Pulmonary artery endothelial cell (primary cell): ENCODE data around the gene GRM3. TPM values are rescaled to one million over a fixed set of nuclear protein-coding genes. Genes with fewer than 3 reads are reported as not detected.

Experiments
- DNase-seq: peaks from one replicate; pipeline ENCODE4 v3.0.0-alpha.2; 2011; ENCODE audit warnings: low read depth, low spot score
- total RNA-seq: library from RNA; depleted of rRNA; stranded (reverse); fragments of >200 nt; gene quantifications from 2 replicates; pipeline ENCODE4 v1.2.3, GENCODE V29; 2014

Gene GRM3
- total RNA-seq, 1 donor from 2014 or later = not detected

- no peak for DNase-seq
These were observed 257.2 kb downstream of the GRM3 start for GRCh38 chr7:86900886-86901285.

GRCh38 chr7:86904949-86905834 lies 261.5 kb downstream of the GRM3 start:
- DNase-seq = no peak

GRCh38 chr7:86908948-86909347 lies 265.2 kb downstream of the GRM3 start:
- DNase-seq = no peak

- DNase-seq = no peak
These were observed 267.9 kb downstream of the GRM3 start for GRCh38 chr7:86911659-86912058.

- DNase-seq = no peak
These were observed 270.0 kb downstream of the GRM3 start for GRCh38 chr7:86913709-86914108.
